ENCODE data around the gene LPCAT3. TPM values are rescaled to one million over a fixed set of nuclear protein-coding genes. Genes with fewer than 3 reads are reported as not detected.

The LPCAT3 gene
- total and polyA plus RNA-seq, 2 of the 13 experiments (the other 11 are each of a cell fraction or from before 2014, with no cell fraction given), result 44.5 to 64.3 TPM

DNA sequence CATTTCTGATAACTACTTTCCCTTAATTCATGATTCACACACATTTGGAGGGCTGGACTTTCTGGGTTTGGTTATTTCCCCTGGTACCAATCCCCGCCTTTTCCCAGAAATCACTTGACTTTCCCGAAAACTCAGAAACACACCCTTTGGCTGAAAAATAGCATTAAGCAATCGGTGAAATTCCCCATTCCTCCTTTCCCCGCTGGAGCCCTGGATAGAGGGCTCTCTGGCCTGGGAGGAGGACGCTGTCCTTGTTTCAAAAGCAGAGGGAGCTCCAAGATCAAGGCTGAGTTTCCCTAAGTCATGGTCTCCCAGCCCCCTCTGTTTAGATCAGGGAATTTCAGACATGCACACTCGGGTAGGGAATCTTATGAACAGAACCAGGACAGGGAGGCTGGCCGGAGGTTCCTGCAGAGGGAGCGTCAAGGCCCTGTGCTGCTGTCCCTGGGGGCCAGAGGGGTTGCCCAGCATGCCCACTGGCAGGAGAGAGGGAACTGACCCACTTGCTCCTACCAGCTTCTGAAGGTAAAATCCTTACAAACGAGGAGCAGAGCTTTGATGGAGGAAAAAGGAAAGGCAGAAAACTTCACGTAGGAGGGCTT is 42.2 kb upstream of the LPCAT3 start, which contains the start of gene C1S (continued):
- TF ChIP-seq, protein P1, sequence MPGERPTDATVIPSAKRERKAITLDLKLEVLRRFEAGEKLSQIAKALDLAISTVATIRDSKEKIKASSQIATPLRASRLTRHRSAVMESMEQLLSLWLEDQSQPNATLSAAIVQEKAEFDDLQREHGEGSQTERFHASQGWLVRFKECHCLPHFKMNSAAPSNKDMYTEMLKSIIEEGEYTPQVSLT (CRISPR knock-in tag; IDR thresholded peaks at IDR 0.05; ENCODE audit: borderline replicate concordance, low read depth), result no peak
- TF ChIP-seq ZNF737 (CRISPR knock-in tag; IDR thresholded peaks at IDR 0.05; ENCODE audit: borderline replicate concordance) (no peak), MXD4 (CRISPR knock-in tag; IDR thresholded peaks at IDR 0.05) (0 out of 2 replicates have a peak, but pooled peaks have one; percentile 33)
- TF ChIP-seq, protein P2, sequence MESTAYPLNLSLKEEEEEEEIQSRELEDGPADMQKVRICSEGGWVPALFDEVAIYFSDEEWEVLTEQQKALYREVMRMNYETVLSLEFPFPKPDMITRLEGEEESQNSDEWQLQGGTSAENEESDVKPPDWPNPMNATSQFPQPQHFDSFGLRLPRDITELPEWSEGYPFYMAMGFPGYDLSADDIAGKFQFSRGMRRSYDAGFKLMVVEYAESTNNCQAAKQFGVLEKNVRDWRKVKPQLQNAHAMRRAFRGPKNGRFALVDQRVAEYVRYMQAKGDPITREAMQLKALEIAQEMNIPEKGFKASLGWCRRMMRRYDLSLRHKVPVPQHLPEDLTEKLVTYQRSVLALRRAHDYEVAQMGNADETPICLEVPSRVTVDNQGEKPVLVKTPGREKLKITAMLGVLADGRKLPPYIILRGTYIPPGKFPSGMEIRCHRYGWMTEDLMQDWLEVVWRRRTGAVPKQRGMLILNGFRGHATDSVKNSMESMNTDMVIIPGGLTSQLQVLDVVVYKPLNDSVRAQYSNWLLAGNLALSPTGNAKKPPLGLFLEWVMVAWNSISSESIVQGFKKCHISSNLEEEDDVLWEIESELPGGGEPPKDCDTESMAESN (CRISPR knock-in tag; conservative IDR thresholded peaks at IDR 0.05), result no peak

DNA sequence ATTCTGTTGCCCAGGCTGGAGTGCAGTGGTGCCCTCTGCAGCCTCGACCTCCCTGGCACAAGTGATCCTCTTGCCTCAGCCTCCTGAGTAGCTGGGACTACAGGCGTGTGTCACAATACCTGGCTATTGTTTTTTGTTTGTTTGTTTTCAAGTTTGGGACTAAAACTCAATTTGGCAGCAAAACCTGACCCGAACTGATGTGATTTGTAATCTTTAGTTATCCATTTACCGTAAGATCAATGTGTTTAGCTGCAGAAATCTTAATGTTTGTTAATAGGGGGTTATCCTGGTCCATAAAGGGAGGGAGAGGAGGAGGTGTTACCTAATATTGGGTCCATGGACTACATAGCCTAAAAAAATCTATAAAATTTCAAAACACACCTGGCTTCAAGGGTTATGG is 41.5 kb upstream of the LPCAT3 start:
- Histone ChIP-seq H3K9ac (ENCODE audit: insufficient read depth, low read depth, low read length) (no peak overlapping the region), H3K79me2 (ENCODE audit: insufficient read depth, low read length) (no peaks in the 10 kb centered on the region), H3K4me2 (ENCODE audit: low read depth, low read length) (peak overlapping the region; percentile 71; the same call in 1 of the 2 replicates), H3K27ac (ENCODE audit: extremely low read length, insufficient read depth, low read length) (peak overlapping the region; percentile 30), H3K36me3 (replicated peaks in 1 of 2; ENCODE audit: control insufficient read depth in 1 of 2, insufficient read depth in 2 of 2, low read length in 2 of 2) (no peaks in the 10 kb centered on the region), H3K9me3 (ENCODE audit: low read length) (no peaks in the 10 kb centered on the region), H2AFZ (ENCODE audit: low read length) (no peak overlapping the region), H3K4me3 (replicated peaks in 1 of 3; ENCODE audit: insufficient read depth in 1 of 3, low read depth in 2 of 3, low read length in 3 of 3) (no peak overlapping the region), H3K27me3 (ENCODE audit: control insufficient read depth in 1 of 2, insufficient read depth in 2 of 2, low read length in 2 of 2) (no peaks in the 10 kb centered on the region), H4K20me1 (ENCODE audit: insufficient read depth, low read length) (no peaks in the 10 kb centered on the region), H3K4me1 (ENCODE audit: insufficient read depth, low read length) (peaks cover 64% of the 10 kb centered on the region)
- POLR2A ChIA-PET, result interaction anchor here (1.0 to 3.0 kb wide), 13 partner anchors 11 to 116 kb away, joined by 3 to 45 read pairs (median 5); partner anchors contain the start of genes C12orf57, C1RL, LPCAT3 and RBP5
- CTCF ChIA-PET (ENCODE audit: low intra/inter-chr PET ratio, low total read pairs), result interaction anchor here (0.8 to 3.3 kb wide), 6 partner anchors 19 to 103 kb away, joined by 3 to 45 read pairs (median 8); partner anchors contain the start of genes C1R and C1RL
- no TSS peak for BruUV-seq (replicated peaks)
- ATAC-seq (peak; percentile 34), DNase-seq (ENCODE audit: low spot score) (no peak), FAIRE-seq (no peak)
- intact Hi-C loops (cut with micrococcal nuclease; ENCODE audit: unreplicated experiment) (loop anchor here (1.0 to 2.0 kb wide), 6 partner anchors 19 to 85 kb away; partner anchors contain the start of genes C1R, C1RL and CLSTN3), in situ Hi-C loops (cut with HindIII; ENCODE audit: extremely low pct_ligation_motif_present, low pct_unique_long_range_greater_than_20kb) (loop anchor here (5.0 to 10.0 kb wide), 2 partner anchors 33 to 55 kb away; partner anchors contain the start of gene C1R)
- 13% methylated on average over 4 of the region's 4 CpGs for WGBS (ENCODE audit: low lambda C conversion rate)
- no peak for TF ChIP-seq ZNF124 (CRISPR knock-in tag; IDR thresholded peaks at IDR 0.05)
- TF ChIP-seq, protein P3, sequence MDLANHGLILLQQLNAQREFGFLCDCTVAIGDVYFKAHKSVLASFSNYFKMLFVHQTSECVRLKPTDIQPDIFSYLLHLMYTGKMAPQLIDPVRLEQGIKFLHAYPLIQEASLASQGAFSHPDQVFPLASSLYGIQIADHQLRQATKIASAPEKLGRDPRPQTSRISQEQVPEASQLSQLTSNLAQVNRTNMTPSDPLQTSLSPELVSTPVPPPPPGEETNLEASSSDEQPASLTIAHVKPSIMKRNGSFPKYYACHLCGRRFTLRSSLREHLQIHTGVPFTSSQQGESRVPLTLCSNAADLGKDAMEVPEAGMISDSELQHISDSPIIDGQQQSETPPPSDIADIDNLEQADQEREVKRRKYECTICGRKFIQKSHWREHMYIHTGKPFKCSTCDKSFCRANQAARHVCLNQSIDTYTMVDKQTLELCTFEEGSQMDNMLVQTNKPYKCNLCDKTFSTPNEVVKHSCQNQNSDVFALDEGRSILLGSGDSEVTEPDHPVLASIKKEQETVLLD (CRISPR knock-in tag; IDR thresholded peaks at IDR 0.05; ENCODE audit: low read depth), result no peak
- no peak for TF ChIP-seq FOXP1 (IDR thresholded peaks at IDR 0.05)
- TF ChIP-seq FOXP1 (CRISPR knock-in tag; IDR thresholded peaks at IDR 0.05), result peak; percentile 62; the same call in 1 of the 2 replicates
- TF ChIP-seq NR2C2 (CRISPR knock-in tag; IDR thresholded peaks at IDR 0.05; ENCODE audit: borderline replicate concordance), result no peak; the same call in 1 of the 2 replicates
- TF ChIP-seq NKX3-1 (CRISPR knock-in tag; IDR thresholded peaks at IDR 0.05), result no peak
- no peak for TF ChIP-seq MBD4 (IDR thresholded peaks at IDR 0.05; ENCODE audit: borderline replicate concordance, low read length)
- TF ChIP-seq, protein P4, sequence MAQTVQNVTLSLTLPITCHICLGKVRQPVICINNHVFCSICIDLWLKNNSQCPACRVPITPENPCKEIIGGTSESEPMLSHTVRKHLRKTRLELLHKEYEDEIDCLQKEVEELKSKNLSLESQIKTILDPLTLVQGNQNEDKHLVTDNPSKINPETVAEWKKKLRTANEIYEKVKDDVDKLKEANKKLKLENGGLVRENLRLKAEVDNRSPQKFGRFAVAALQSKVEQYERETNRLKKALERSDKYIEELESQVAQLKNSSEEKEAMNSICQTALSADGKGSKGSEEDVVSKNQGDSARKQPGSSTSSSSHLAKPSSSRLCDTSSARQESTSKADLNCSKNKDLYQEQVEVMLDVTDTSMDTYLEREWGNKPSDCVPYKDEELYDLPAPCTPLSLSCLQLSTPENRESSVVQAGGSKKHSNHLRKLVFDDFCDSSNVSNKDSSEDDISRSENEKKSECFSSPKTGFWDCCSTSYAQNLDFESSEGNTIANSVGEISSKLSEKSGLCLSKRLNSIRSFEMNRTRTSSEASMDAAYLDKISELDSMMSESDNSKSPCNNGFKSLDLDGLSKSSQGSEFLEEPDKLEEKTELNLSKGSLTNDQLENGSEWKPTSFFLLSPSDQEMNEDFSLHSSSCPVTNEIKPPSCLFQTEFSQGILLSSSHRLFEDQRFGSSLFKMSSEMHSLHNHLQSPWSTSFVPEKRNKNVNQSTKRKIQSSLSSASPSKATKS (CRISPR knock-in tag; IDR thresholded peaks at IDR 0.05), result no peak

All from HepG2 (cell line).